ENCODE measurements around the gene TSNAXIP1.

GRCh38 chr16:67858500-67858899 is 51.8 kb downstream of the TSNAXIP1 start:
- TF ChIP-seq CTCF (IDR thresholded peaks at IDR 0.05) (no peak), POLR2A (IDR thresholded peaks at IDR 0.05) (no peak)

Measured in Peyer's patch (tissue), 4 donors.